CD4-positive, alpha-beta T cell treated with Interleukin-6 for 4 hours (primary cell): ENCODE data around the gene HS1BP3.

Experiments used
- DNase-seq: peaks from one replicate; pipeline ENCODE4 v3.0.0-alpha.2; 2020; ENCODE audit warnings: mixed read lengths

HS1BP3 gene

DNA sequence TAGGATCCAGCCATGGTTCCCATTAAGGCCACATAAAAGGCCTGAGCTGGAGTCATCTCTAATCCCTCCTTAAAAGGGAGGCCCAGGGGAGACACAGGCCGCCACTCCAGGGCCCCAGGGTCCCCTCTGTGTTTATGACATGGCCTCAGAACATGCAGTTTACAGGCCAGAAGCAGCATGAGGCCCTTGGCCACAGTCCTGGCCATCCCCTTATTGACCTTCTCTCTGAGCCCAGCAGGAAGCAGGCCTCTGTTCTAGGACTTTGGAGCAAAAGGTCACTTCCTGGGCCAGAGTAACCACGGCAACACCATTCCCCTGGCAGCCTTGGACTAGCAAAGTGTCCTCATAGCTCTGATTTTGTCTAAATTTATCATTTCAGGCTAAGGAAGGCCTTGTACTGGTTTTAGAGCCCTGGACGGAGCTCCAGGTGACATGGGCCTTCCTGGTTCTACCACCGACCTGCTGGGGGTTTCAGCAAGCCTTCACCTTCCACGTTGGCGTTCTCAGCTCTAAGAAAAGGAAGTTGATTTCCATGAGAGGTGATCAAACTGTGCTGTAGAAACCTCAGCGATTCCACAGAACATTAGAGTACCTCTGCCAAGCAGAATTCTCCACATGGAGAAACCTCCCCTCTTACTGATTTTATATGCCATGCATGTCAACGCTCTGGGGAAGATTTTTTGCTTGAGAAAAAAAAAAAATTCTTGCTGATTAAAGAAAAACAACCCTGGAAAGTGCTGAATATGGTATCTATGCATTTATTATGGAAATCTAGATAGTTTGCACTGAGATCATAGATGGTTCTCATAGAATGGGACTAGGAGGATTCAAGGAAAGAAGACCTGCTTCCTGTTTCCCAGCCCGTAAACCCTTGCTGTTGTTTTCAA is 53.7 kb downstream of the HS1BP3 start:
- no peak for DNase-seq

DNA sequence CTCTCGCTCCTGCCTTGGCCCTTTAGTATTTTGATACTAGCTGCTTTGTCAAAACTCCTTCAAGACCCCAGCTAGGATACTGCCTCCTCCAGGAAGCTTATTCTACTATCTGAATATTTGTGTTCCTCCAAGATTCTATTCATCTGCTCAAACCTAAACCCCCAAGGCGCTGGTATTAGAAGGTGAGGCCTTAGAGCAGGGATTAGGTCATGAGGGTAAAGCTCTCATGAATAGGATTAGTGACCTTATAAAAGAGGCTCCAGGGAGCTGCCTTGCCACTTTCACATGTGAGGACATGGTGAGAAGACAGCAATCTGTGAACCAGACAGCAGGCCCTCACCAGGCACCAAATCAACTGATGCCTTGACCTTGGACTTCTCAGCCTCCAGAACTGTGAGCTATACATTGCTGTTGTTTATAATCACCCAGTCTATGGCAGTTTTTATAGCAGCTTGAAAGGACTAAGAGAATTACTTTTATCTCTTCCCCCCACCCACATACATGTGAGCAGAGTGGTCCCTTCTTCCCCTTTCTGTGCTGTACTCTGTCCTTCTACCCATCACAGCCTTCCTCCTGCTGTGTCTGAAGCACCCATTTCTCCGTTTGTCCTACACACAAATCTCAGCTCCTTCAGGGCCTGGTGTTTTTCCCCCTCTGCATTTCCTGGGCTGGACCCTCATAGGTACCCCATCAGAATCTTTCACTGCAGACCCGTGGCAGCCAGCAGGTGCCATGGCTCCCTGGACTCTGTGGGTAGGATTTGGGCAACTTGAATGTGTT is 54.5 kb downstream of the HS1BP3 start:
- DNase-seq, result no peak

DNA sequence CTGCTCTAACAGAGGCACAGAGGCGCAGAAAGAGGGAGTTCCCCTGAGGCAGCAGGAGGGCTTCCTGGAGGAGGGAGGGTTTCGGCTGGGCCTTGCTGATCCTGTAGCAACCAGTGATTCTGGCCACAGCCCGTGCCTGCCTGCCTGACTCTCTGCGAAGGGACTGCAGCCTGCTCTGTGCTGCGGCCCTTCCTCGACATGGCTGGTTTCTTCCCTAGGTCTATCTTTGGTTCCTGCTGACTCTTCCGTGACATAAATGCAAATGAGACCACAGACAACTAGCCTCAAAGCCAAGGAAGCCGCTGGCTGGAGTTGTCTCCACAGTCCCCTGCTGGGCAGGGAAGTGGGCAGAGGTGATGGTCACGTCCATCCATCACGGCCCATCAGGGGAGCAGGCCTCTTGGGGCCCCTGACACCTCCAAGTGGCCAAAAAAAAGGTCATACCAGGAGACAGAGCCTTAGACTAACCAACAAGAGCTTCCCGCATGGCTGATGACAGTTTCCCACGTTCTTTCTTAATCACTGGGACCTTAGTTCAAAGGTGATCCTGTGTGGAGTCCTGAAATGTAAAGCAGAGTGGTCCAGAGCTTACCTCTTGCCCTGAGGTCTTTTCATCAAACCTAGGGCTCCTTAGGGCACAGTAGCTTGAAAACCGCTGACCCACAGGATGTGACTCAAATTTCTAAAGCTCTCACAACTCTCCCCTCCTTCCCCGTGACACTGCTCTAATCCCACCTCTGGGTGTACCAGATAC is 55.3 kb downstream of the HS1BP3 start:
- no peak for DNase-seq

DNA sequence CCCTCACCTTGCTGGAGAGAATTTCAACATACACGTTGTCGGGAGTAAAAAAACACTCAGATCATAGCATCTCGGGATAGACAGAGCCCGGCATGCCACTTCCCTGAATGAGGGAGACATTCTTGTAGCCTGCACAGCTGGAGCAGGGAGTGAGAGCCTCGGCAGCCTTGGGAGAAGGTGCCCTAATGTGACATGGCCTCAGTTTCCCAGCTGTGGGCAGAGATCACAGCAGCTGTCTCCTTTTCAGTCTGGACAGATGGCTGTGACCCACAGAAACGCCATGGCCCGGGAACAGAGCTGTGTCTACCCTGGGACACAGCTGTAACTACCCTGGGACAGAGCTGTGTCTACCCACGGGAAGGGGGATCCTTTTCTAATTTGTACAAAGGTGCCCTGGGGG is 55.9 kb downstream of the HS1BP3 start:
- no peak for DNase-seq

DNA sequence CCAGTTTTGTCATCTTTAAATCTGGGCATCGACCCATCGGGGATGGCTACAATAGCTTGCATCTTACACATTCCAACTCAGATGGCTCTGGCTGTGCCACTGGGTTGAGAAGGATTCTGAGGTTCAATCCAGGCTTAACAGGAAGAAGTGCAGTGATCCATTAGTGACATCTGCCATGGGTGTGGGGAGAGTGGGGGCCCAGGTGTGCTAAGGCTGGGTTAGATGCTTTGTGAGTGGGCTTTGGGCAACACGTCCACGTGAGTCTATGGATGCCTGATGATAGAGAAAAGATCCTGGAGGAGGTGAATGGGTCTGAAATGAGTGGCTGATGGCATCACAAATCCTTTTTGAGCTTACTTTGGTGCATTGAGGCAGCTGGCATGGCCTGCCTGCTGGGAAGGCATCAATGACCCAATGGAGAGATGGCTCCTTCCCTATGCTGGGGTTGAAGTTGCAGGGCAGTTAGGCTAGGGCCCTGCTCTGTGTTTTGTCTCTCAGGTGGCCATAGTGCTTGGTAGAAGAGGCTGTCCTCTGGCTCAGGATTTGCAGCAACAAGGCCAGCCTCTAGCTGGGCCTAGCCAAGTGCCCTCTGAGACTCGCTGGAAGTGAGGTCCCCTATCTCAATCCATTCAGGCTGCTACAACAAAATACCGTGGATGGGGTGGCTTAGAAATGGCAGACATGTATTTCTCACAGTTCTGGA is 56.7 kb downstream of the HS1BP3 start:
- no peak for DNase-seq

DNA sequence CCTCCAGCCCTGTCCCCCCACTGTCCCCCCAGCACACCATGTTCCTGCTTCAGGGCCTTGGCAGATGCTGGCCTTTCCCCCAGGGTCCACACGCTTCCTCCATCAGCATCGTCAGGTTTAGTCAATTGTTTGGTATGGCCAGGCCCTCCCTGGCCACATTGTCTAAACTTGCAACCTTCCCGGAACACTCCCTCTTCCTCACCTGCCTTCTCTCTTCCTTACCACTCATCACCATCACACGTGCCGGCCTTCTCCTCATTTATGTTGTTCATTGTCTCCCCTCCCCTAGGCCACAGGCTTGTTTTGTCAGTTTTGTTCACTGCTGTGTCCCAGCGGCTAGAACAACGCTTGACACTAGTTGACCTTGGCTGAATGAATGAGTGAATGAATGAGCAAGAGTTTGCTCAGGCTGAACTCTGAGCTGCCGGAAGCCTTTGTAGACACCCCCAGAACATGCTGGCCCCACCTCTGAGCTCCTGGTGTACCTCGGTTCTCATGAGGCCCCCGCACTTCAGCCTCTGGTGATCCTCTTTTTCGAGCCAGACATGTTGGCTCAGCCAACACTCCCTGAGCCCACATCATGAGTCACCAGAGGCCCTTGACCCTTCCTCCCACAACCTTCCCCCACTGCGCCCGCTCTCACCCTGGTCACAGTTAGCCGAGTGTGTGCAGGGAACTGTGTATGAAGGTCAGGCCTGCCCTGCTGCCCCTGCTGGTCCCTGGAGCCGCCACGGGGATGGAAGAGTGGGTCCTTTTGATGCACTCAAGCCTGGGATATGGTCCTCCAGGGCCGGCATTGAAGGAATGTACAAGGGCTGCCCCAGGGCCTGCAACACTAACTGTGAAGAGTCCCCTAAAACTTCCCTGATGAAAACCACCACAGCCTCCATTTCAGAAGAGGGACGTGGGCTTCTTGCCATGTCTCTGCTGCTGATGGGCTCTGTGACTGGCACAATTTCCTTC is 57.5 kb downstream of the HS1BP3 start:
- no peak for DNase-seq

DNA sequence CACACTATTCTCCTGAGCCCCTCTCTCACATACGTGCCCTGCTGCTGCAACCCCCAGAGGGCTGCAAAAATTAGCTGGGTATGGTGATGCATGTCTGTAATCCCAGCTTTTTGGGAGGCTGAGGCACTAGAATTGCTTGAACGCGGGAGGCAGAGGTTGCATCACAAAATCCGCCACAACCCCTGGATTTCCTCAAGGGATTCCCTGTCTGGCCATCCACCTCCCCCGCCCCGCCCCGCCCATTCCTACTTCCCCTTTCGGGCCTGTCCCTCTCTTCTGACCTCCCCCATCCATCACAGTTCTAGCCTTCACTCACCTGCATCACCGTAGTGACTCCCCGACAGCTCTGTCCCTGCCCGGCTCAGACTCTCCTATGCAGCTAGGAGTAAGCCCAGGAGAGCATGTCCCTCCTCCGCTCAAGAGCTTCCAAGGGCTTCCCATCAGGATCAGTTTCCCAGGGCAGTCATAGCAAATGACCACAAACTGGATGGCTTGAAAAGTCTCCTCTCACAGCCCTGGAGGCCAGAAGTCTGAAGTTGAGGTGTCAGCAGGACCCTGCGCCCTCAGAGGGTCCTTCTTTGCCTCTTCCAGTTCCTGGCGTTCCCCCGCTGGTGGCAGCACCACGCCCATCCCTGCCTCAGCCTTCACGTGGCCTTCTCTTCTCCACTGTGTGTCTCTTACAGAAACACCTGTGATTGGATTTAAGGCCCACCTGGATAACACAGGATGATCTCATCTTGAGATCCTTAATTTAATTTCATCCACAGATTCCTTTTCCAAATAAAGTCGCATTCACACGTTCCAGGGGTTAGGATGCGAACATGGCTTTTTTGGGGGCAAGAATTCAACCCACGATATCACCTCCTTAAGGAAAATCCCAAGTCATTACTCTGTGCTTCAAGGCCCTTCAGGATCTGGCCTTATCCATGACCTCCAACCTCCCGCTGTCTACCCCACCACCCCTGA is 58.5 kb downstream of the HS1BP3 start:
- no peak for DNase-seq

DNA sequence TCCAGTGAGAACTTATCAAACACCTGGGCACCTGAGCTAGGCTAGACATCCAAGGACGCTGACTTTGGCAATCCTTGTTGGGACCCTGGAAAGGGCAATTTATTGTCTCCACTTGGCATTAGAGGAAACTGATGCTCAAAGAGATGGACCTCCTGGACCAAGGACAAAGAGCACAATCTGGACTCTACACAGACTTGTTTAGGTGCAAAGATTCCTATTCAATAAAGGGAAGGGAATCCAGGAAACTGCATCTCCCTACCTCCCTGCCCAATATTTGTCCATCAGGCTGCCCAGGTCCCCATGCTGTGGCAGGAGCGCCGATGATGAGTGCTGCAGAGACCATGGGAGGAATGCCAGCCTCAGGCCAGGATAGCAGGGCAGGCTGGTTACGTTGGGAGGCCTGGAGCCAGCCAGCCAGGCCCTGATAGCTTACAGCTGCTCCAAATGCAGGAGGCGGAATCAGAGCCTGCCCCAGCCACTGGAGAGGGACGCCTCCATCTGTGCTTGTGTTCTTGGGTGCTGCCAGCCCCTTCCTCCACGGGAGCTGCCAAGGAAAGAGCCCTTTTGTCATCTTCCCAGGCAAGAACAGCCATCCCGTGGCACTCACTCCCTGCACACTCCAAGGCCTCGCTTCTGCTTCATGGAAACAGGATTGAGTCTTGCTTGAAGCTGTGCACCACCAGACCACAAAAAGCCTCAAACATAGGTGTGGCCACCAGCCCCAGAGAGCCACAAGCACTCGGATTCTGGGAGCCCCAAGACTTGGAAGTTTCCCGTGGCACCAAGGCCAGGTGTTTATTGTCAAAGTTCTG is 60.0 kb downstream of the HS1BP3 start:
- DNase-seq, result no peak

DNA sequence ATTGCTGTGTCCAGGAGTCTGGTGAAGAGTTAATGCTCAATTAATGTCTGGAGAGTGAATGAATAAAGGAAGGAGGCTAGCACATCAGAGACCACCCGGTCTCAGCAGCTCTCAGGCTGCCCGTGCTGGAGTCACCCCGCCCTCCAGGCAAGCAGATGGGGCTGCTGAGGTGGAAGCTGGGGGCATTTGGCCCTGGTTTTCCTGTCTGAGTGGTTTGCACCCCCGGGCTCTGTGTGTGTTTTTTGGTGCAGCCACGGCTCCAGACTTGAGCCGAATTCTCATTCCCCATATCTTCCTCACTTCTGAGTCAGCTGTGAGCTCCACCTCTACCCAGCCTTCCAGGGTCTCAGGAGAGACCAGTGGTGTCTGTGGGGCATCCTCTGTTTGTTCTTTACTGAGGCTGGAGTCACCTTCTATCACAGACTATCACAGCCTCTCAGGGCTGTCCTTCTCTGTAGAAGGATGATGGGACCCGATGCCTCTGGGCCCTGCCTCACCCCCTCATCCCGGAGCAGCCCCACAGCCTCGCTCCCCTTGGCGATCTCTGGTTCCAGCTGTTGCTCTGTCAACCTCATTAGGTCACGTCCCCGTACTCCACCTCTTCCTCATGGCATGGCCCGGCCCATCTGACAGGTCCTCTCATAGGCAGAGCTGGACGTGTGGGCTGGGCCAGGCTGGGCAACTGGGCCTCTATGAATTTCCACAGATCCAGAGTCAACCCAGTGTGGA is 60.8 kb downstream of the HS1BP3 start:
- DNase-seq, result no peak

DNA sequence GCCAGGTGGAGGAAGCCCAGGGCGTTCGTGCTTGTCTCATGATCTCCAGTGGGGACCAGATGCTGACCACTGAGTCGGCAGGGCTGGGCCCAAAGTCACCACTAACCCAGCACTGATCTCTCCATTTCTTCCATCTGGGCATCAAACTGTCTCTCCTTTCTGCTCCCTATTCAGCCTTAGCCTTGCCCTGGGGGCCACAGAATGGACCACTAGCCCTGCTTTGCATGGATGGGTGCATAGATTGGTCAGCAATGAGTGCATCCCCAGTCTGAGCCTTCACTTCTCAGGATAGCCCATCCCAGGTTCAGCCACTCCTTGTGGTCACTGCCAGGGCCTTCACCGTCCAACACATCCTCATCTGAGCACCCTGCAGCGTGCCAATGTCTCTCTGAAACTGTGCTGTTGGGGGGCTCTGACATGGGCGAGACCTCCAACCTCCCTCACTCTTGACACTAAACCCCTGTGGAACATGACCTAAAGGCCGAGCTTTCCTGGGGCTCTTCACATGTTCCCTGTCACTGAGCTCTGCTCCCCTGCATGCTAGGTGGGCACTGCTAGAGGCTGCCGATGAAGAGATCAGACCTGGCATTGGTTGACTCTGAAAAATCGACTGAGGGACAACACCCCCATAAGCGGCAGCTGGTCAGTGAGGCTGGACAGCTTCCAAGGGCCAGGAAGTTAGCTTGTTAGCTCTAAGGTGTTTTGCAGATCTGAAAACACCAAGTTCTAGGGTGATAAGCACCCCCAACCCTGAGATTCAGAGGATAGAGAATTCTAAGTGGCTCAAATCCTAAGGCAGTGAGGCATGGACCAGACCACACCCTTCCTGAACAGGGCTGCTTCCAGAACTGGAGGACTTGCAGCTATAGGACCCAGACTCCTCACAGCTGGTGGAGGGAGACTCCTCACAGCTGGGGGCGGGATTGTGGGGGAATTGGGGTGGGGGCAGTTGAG is 61.7 kb downstream of the HS1BP3 start:
- DNase-seq, result no peak

DNA sequence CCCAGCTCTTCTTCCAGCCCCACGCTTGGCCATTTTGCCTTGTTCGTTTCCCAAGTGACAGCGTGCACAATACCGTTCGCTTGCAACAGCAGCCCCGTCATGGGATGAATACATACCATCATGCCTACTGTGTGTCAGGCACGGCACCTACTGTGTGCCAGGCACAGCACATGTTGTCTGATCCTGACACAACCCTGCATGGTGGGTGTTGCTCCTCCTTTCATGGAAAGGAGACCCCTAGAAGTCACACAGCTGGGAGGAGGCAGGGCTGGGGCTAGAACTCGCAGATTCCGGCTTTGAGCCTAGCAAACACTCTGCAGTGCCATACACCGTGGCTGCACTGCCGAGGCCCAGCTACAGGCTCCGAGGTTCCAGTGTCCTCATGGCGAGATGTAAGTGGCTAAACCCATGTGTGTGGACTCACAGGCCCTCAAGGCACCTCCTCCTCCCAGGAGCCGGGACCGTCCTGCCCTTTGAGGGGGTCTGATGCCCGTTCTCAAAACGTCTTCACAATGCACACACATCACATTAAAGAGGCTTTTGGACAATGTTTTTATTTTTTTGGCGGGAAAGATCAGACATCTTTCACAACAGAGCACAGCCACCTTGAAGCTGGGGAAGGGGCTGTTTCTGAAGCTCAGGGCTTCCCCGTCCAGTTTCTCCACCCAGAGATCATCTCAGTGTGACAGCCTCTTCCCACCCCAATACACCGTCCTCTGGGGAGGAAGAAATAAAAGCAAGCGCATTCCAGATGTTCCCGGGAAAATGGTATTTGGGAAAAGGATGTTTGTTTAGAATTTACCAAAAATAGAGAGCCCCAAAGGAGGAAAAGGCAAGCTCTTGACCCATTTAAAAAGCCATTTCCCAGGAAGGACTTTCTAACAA is 64.9 kb downstream of the HS1BP3 start:
- no peak for DNase-seq

DNA sequence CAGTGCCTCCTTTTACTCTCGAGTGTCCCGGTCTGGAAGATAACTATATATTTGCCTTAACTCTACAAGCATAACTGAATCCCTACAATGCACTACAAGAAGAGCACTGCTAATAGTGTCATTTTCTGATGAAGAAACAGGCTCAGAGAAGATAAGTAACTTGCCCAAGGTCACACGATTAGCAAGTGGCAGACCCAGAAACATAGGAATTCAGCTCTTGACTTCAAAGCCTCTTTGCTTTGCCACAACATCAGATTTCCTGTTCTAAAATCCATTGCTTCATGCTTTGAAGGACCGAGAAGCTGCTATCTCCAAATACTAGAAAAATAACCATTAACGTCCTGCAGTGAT is 65.6 kb downstream of the HS1BP3 start:
- no peak for DNase-seq

DNA sequence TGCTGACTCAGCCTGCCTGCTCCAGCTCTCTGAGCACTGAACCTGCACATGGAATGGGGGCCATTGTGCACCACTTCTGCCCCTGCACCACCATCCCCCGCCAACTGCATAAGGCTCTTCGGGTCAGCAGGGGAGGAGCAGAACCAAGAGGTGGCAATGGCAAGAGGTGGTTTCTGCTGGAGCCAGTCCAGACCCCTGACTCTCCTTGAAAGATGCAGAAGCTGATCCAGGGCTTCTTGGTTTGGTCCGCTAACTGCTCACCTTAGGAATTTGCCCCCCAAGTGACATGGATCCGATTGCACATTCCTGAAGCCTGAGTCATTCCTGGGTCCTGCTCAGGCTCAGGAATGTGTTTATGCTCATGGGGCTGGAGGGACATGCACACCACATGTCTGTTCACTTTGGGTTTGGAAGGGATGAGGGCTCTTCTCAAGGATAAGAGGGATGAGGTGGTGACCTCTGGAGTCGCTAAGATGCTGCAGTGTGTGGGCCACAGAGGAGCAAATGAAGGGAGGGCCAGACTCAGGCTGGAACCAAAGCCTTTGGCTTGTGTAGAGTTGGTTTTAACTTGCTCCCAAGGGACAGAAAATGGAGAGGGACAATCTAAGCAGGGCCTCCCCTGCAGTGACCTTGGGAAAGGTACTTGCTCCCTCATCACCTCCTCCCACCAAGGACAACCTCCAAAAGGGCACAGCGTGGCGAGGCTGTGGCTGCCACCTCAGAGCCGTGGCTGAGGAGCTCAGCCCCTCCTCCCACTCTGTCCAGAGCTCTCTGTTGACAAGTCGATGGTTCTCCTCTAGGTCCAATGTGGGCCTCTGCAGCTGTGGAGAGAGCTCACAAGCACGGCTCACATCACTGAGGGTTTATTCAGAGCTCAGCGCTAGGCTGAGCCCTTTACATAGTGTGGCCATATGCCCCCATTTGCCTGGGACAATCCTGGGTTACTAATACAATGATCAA is 66.2 kb downstream of the HS1BP3 start:
- DNase-seq, result no peak

DNA sequence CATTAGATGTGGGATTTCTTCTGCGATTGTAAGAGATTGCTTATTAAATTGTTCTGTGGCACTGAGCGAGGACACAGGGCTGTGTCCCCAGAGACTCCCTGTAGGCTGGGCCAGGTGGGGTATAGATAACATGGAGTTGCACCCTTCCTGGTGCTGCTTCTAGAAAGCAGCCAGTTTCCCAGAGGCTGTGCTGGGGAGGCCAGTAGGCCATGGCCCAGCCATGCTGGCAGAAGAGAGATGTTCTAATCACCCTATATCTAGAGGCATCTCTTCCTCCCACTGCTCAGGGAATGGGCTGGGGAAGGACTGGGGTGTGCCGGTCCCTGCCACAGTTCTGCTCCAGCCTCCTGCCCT is 66.9 kb downstream of the HS1BP3 start:
- no peak for DNase-seq

DNA sequence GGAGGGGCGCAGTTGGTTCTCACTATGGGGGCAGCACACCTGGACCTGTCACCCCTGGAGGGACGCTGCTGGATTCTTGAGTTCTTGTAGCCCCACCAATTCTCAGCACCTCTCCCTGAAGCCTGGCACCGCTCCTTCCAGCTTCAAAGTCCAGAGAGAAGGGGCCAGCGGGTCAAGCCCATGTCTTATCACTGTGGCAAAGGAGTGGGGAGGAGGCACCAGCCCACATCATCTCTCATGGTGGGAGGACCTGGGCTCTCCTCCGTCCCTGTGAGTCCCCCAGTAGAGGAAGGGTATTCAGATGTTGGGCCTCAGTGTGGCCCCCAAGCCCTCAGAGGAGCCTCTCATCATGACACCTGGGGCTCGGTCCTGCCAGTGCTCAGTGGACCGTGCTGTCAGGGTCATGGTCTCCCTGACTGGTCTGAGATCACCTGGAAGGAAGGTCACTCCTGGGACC is 67.4 kb downstream of the HS1BP3 start:
- no peak for DNase-seq
